HG03558 (cell line): Measurements from ENCODE around the gene SRSF10.
"Not testable (repeated sequence)": the region's sequence is repeated elsewhere in the genome, so short reads cannot be mapped to it uniquely, and the experiment has no call there.

Experiments
- ATAC-seq: cut with Tn5 transposase; IDR thresholded peaks from one replicate; pipeline ENCODE4 v1.9.1; 2021; ENCODE audit warnings: moderate number of reproducible peaks; ENCODE audit not compliant: unreplicated experiment; ENCODE audit errors: extremely low read depth

The SRSF10 gene

DNA sequence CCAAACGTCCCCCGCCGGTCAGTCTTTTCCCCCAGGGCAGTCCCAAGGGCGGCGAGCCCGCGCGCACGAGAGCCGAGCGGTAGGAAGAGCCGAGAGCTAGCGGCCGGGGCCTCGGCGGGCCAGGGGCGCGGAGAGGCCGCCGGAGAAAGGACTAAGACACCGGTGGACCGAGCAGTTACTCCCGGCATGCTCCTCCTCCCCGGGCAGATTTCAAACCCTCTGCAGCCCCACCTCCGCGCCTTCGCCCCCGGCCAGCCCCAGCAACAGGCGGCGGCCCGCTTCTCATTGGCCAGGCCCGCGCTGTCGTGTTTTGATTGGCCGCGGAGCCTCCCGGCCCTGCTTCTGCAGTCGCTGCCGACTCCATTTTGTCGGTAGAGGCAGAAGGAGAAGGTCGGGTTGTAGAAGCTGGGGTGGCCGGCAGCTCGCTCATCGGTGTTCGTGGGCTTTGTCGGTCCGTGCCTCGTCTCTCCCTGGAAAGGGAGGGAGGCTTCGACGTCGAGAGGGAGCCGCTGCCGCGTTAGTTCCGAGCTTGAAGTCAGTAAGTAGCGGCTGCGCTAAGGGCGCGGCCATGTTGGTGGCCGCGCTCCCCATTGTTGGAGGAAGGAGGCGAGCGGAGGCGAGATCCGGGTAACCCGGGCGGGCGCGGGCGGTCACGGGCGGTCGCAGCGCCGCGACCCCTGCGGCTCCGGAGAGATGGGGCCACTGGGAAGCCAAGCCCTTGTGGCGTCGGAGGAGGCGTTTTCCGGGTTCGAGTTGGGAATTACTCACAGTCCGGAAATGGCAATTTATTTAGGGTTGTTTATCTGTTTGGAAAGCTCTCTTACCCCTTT is 20.5 kb downstream of the SRSF10 start, which contains the start of gene PNRC2:
Gene PNRC2, plus strand, starts transcription at position 368 of the 830 bp plus-strand sequence. CDS start 1,630 bp downstream, outside the sequence.
- peak; percentile 47 for ATAC-seq

DNA sequence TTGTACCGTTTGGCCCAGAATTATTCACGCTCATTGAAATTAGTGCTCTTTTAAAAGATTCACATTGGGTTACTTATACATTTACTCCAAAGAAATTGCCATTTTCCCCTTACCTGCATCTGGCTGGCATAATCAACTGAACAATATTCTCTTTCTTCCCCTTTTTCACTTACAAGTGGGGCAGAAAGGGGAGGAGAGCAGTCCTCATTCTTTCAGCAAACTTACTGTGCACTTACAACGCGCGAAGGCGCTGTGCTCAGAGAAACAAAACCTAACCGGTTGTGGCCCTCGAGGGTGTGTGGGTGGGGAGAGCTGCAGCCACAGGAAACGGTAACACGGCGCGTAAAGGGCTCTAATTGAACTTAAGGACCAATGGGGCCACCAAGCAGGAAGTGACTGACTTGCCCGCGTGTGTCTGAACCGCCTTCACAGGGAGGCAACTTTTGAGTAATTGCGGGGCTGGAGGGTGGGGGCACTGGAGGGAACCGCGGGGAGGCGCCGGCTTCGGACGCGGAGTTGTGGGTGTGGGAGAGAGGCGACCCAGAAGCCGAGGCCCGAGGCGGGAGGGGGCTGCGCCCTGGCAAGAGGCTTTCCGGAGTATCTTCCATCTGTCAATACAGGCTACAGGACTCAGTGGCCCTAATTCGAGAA is 21.2 kb downstream of the SRSF10 start:
- ATAC-seq = peak; percentile 30

DNA sequence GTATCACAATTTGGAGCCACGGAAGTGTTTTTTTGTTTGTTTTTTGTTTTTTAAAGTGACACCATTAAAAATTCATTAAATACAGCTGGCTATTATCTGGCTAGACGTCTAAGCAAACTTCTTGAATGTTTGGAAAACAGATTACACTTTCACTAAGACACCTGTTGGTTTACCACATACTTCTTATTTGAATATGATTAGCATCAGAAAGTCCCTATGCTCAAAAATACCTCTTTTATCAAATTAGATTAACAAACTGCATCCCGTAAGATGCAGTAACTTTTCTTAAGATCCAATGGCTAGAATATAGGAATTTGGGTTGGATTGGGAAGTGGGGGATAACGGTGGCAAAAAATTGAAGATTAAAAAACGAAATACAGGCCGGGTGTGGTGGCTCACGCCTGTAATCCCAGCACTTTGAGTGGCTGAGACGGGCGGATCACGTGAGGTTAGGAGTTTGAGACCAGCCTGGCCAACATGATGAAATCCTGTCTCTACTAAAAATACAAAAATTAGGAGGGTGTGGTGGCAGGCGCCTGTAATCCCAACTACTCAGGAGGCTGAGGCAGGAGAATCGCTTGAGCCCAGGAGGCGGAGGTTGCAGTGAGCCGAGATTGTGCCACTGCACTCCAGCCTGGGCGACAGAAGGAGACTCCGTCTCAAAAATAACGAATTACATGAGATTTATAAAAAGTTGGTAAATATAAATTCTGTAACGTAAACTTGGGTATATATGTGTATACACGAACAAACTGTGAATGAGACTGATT is 21.9 kb downstream of the SRSF10 start:
- ATAC-seq = not testable (repeated sequence)

DNA sequence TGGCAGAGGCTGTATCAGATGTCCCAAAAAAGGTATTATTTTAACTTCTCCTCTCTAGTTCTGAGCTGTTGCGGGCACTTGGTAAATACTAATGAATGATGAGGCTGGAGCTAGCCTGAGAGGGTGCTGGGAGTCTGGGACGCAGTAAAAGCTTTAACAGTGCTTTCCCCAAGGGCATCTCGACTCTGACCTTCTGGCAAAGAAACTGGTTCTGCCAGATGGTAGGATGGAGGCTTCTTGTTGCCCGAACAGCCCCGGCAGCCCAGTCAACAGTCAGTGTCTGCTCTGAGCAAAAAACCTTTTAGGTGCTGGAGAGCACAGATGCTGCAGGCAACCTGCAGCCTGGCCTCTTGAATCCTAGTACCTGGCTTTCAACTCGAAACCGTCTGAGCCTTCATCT is 23.0 kb downstream of the SRSF10 start:
- no peak for ATAC-seq

GRCh38 chr1:23953020-23953419 is 27.1 kb downstream of the SRSF10 start:
- no peak for ATAC-seq

GRCh38 chr1:23947366-23947765 is 32.8 kb downstream of the SRSF10 start:
- no peak for ATAC-seq

DNA sequence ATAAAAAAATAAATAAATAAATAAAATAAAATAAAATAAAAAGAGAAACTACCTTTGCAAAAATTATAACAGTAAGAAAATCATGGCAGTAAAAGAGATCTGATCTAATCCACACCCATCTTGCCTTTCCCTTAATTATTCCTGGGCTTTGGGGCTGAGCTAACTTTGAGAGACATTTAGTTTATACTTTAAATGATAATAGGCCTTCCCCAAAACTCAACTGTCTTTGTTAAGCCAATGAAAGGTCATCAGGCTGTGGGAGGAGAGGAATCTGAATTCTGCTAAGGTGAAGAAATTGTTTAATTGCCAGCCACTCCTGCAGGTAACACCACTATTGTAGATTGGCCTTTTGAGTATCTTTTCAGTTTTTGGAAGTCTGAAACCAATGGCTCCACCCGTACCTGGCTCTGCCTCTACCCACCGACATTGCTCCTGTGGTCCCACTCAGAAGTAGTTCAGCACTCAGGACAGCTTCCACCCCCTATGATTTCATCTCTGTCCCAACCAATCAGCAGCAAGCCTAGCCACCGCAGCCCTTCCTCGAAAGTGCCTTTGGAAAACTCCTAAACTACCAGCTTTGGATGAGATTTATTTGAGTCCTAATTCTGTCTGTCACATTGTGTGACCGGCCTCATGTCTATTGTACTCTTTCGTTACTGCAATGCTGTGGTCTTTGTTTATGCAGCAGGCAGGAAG is 43.5 kb downstream of the SRSF10 start:
- no peak for ATAC-seq

DNA sequence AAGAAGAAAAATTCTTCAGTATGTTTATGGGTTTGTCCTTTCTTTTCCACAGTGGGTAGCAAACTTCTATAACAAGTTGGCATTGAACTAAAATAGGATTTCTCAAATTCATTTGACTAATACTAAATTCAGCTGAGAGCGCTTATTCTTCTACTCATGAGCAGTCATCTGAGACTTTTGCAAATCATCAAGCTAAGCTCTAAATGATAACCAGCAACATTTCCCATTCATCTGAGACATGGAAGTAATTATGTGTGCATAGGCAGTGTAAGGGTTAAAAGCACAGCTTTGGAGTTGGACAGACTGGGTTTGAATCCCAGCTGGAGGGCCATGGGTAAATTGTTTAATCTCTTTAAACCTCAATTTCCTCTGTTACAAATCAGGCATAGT is 48.6 kb downstream of the SRSF10 start:
- no peak for ATAC-seq

DNA sequence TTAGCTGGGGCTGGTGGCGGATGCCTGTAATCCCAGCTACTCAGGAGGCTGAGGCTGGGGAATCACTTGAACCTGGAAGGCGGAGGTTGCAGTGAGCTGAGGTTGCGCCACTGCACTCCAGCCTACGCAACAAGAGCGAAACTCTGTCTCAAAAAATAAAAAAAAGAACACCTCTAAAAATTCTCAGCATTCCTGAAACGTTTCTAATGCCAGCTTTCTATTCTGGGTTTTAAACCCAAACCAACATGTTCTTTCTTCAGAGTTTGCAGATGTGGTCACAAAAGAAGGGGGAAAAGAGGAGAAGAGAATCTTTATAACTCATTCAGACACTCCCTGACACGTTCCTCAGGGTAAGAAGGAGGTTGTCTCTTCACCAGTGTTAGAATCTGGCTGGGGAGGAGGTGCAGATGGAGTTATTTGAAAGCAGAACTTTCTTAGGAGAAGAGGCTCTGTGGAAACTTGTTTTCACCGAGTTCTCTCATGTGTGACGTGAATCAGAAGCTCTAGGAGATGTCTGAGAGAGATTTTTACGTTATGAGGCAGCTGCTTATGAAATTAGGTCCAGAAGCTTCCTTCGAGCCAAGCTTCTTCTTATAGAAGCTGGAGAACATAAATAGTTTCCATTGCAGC is 49.2 kb downstream of the SRSF10 start:
- ATAC-seq = no peak

DNA sequence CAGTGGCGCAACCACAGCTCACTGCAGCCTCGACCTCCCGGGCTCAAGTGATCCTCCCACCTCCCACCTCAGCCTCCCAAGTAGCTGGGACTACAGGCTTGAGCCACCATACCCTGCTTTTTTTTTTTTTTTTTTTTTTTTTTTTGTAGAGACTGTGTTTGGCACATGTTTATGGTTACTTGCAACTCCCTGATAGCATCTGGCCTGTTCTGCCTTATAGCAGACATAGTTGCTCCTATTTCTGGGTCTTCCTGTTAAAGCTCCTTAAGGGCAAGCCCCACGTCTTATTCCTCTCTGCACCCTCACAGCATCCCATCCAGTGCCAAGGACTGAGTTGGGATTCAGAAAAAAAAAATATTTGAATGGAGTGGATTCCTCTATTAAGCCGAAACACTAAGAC is 49.9 kb downstream of the SRSF10 start:
- no peak for ATAC-seq

GRCh38 chr1:23928789-23929188 is 51.3 kb downstream of the SRSF10 start:
- no peak for ATAC-seq

- no peak for ATAC-seq
These were observed 53.0 kb downstream of the SRSF10 start for GRCh38 chr1:23927097-23927496.

DNA sequence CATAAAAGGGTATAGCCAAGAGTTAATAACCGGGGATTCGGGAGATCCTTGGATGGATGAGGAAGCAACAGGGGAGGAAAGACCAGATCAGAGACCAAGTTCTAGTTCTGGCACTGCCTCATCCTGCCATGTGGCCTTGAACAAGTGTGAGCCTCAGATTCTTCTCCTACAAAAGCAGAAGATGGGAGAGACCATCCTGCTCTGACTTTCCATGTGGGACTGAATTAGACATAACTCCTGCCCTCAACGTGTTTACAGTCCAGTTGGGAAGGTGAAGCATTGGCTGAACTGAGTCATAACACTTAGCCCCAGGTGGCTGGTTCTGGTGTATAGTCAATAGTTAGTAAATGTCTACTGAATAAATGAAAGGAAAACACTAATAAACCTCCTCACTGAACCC is 54.8 kb downstream of the SRSF10 start:
- ATAC-seq = no peak

- no peak for ATAC-seq
These were observed 55.5 kb downstream of the SRSF10 start for GRCh38 chr1:23924601-23925000.

GRCh38 chr1:23923592-23924499 is 56.3 kb downstream of the SRSF10 start:
- ATAC-seq = no peak

DNA sequence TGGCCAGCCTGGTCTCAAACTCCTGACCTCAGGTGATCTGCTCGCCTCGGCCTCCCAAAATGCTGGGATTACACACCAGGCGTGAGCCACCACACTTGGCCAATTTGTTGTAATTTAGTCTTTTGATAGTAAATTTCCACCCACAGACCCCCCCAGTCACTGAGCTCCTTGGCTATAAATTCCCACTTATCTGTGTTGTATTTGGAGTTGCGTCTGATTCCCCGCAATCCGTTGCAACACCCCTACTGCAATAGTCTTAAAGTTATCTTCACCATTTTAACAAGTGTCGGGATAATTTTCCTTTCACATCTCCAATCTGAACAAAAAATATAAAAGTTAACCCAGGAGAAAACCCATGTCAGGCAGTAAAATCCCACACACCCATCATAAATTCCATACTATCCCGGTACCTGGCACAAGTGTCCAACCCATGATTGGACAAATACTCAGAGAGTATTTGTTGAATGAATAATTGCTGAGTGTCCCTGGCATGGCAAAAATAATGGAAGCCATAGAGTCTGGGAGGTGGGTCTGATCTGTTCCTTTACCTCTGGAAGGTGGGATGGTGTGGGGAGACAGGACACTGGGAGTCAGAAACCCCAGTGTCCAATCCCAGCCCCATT is 57.7 kb downstream of the SRSF10 start:
- no peak for ATAC-seq

- ATAC-seq = no peak
These were observed 63.7 kb downstream of the SRSF10 start for GRCh38 chr1:23916209-23917131.
